Stimulated activated CD8-positive, alpha-beta memory T cell treated with anti-CD3 and anti-CD28 coated beads, Interleukin-4, amount 100 ng/mL, for 1 hour (primary cell): ENCODE data around the gene SLC30A2.

Experiments
- DNase-seq, 2 donors: peaks; one replicate each; pipeline ENCODE4 v3.0.0-alpha.2; 2020; ENCODE audit warnings: low read depth in 2 of 2, low spot score in 1 of 2

SLC30A2 gene

GRCh38 chr1:26070296-26070962 is 24.5 kb upstream of the SLC30A2 start:
- no peak for DNase-seq

- no peak for DNase-seq
These were observed 24.0 kb upstream of the SLC30A2 start for GRCh38 chr1:26069941-26070295.

- no peak for DNase-seq
These were observed 21.6 kb upstream of the SLC30A2 start, which contains the start of gene TRIM63 for GRCh38 chr1:26067432-26067911. Gene TRIM63 (minus strand): TSS chr1:26067630. CDS start chr1:26067494, 136 bp downstream.

GRCh38 chr1:26066857-26067256 is 20.9 kb upstream of the SLC30A2 start:
- no peak for DNase-seq

- no peak for DNase-seq
These were observed 20.2 kb upstream of the SLC30A2 start for GRCh38 chr1:26066160-26066559.

- no peak for DNase-seq
These were observed 18.6 kb upstream of the SLC30A2 start for GRCh38 chr1:26064553-26064952.

GRCh38 chr1:26060832-26061574 is 15.1 kb upstream of the SLC30A2 start:
- DNase-seq = no peak

GRCh38 chr1:26059906-26060305 is 14.0 kb upstream of the SLC30A2 start:
- DNase-seq = no peak

- DNase-seq = no peak
These were observed 12.2 kb upstream of the SLC30A2 start for GRCh38 chr1:26058052-26058595.

GRCh38 chr1:26057189-26057588 is 11.3 kb upstream of the SLC30A2 start:
- DNase-seq = no peak

- DNase-seq = no peak
These were observed 9.1 kb upstream of the SLC30A2 start for GRCh38 chr1:26055041-26055440.

- DNase-seq = no peak
These were observed 8.0 kb upstream of the SLC30A2 start for GRCh38 chr1:26053718-26054560.

GRCh38 chr1:26050248-26050640 is 4.3 kb upstream of the SLC30A2 start:
- DNase-seq = no peak

- no peak for DNase-seq
These were observed 3.8 kb upstream of the SLC30A2 start for GRCh38 chr1:26049531-26050247.

GRCh38 chr1:26047278-26047874 is 1.5 kb upstream of the SLC30A2 start:
- no peak for DNase-seq

- no peak for DNase-seq
These were observed 553 bp upstream of the SLC30A2 start for GRCh38 chr1:26046246-26047095.

- no peak for DNase-seq
These were observed 772 bp downstream of the SLC30A2 start for GRCh38 chr1:26044971-26045721.

GRCh38 chr1:26044414-26044813 is 1.5 kb downstream of the SLC30A2 start:
- DNase-seq = no peak

- no peak for DNase-seq
These were observed 2.2 kb downstream of the SLC30A2 start for GRCh38 chr1:26043765-26044164.
